ENCODE measurements around the gene GCK. TPM values are rescaled to one million over a fixed set of nuclear protein-coding genes. Genes with fewer than 3 reads are reported as not detected.

GCK gene
- total RNA-seq, 1 donor from 2014 or later = 5.9 TPM

DNA sequence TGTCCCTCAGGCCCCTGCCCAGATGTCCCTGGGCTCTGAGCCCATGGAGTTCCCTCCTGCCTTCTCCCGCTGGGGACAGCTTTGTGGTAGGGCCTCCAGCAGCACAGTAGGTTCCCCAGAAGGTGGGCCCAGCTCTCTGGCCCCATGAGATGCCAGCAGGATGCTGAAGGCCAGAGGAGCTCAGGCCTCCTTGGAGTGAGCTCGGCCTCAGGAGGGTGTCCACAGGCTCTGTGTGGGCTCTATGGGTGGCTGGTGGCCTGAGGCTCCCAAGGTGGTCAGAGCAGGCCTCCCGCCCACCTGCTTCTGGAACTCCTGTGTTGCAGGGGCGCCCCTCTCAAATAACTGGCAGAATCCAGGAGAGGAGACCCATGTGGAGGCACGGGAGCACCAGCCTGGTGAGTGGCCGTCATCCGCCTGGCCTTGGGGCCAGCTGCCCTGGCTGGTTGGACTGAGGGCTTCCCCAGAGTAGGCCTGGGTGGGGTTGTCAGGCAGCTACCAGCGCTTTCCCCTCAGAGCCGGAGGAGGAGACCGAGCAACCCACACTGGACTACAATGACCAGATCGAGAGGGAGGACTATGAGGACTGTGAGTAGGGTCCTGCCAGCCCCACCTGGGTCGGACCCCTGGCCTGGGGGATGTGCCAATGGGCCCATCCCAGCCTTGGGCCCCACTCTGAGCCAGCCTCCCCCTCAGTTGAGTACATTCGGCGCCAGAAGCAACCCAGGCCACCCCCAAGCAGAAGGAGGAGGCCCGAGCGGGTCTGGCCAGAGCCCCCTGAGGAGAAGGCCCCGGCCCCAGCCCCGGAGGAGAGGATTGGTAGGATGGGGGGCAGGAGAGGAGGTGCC lies 81.9 kb downstream of the GCK start:
- Mint-ChIP-seq H3K36me3 (ENCODE audit: insufficient read depth) (no peaks in the 10 kb centered on the region), H3K27me3 (peaks cover 20% of the 10 kb centered on the region), H3K27ac (no peak overlapping the region), H3K4me1 (ENCODE audit: low read depth) (peaks cover 5% of the 10 kb centered on the region), H3K9me3 (ENCODE audit: low read depth) (no peaks in the 10 kb centered on the region), H3K4me3 (ENCODE audit: low read depth) (no peak overlapping the region)
- TF ChIP-seq, protein P1, sequence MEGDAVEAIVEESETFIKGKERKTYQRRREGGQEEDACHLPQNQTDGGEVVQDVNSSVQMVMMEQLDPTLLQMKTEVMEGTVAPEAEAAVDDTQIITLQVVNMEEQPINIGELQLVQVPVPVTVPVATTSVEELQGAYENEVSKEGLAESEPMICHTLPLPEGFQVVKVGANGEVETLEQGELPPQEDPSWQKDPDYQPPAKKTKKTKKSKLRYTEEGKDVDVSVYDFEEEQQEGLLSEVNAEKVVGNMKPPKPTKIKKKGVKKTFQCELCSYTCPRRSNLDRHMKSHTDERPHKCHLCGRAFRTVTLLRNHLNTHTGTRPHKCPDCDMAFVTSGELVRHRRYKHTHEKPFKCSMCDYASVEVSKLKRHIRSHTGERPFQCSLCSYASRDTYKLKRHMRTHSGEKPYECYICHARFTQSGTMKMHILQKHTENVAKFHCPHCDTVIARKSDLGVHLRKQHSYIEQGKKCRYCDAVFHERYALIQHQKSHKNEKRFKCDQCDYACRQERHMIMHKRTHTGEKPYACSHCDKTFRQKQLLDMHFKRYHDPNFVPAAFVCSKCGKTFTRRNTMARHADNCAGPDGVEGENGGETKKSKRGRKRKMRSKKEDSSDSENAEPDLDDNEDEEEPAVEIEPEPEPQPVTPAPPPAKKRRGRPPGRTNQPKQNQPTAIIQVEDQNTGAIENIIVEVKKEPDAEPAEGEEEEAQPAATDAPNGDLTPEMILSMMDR (IDR thresholded peaks at IDR 0.05; ENCODE audit: unreplicated experiment) = no peak
- DNase-seq (ENCODE audit: low spot score, unreplicated experiment) = no peak

DNA sequence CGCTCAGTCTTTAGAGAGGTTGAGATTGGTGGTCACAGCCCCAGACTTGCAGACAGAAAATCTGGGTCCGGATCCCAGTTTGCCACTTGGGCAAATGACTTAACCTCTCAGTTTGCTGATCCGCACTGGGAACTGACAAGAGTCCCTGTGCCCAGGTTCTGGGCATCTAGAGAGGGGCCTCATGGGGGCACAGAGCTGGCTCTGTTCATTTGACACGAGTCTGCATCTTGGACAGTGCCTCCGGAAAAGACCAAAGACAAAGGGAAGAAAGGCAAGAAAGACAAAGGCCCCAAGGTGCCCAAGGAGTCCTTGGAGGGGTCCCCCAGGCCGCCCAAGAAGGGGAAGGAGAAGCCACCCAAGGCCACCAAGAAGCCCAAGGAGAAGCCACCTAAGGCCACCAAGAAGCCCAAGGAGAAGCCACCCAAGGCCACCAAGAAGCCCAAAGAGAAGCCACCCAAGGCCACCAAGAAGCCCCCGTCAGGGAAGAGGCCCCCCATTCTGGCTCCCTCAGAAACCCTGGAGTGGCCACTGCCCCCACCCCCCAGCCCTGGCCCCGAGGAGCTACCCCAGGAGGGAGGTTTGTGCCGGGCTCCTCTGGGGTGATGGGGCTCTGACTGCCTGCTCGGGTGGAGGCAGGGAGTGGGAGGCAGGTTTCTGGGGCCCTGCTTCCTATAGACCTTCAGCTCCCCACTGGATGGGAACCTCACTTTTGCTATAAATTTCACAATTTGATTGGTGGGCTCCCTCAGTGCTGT lies 82.8 kb downstream of the GCK start:
- Mint-ChIP-seq H3K4me3 (ENCODE audit: low read depth) (no peak overlapping the region), H3K27ac (no peak overlapping the region), H3K4me1 (ENCODE audit: low read depth) (peaks cover 5% of the 10 kb centered on the region)

DNA sequence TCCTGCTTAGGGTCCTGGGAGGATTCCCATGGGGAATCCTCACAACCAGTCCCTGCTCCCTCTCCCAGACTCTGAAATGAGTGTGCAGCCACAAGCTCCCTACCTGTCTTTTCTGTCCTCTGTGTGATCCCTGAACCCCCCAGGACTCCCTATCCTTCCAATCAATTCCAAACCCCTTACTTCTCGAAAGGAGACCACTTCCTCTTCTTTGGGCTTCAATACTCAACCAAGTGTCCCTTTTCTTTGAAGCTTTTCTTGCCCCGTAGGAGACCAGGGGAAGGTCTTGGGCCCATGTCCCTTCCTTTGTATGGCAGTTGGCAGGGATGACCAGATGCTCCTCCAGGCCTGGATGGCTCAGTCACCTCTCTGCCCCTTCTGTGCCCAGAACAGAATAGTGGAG lies 83.4 kb downstream of the GCK start:
- peaks cover 23% of the 10 kb centered on the region for H3K27me3 Mint-ChIP-seq
- peak overlapping the region; percentile 68 for H3K4me3 Mint-ChIP-seq (ENCODE audit: low read depth)
- TF ChIP-seq, protein P1 (IDR thresholded peaks at IDR 0.05; ENCODE audit: unreplicated experiment) = no peak
- H3K4me1 Mint-ChIP-seq (ENCODE audit: low read depth) = peaks cover 5% of the 10 kb centered on the region
- no peaks in the 10 kb centered on the region for H3K9me3 Mint-ChIP-seq (ENCODE audit: low read depth)
- DNase-seq (ENCODE audit: low spot score, unreplicated experiment) = no peak
- H3K36me3 Mint-ChIP-seq (ENCODE audit: insufficient read depth) = no peaks in the 10 kb centered on the region
- H3K27ac Mint-ChIP-seq = no peak overlapping the region

More for the DNA sequence above, 82.8 kb downstream of the GCK start:
- H3K27me3 Mint-ChIP-seq = peaks cover 23% of the 10 kb centered on the region
- DNase-seq (ENCODE audit: low spot score, unreplicated experiment) = no peak
- H3K9me3 Mint-ChIP-seq (ENCODE audit: low read depth) = no peaks in the 10 kb centered on the region
- TF ChIP-seq, protein P1 (IDR thresholded peaks at IDR 0.05; ENCODE audit: unreplicated experiment) = no peak
- H3K36me3 Mint-ChIP-seq (ENCODE audit: insufficient read depth) = no peaks in the 10 kb centered on the region

DNA sequence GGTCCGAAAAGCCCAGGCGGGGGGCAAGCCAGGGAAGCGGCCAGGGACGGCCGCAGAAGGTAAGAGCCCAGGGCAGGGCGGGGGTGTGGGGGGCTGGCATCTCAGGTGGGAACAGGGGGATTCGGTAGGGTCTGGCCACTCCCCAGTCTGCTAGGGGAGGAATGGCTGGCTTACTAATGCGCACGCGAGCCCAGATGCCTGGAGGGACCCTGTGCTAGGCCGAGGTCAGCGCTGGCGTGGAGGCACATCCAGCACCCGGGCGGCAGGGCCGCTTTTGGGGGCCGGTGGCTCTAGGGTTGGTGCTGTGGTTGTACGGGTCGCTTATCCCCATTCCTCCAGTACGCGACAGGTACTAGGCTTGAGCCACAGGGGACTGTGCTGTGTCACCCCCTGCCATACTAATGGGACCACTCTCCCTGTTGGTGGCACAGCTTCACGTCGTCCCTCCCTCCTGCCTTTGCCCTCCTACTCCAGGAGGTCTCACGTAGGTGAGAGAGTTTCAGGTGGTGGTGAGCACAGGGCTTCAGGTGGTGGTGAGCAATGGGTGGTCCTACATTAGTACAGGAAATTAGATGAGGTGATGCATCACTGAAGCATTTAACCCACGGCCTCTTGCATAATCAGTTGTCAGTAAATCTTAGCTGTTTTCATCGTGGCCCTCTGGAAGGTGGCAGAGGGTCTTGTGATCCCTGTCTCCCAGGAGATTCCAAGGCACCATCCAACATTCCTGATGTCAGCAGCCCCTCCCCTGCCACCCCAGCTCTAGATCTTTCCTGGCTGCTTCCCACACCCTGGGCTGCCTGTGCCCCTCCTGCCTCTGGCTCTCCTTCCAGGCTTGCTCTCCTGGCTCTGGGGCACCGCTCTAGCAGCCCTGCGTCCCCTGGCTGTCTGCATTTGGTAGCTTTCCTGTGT lies 84.1 kb downstream of the GCK start:
- TF ChIP-seq, protein P1 (IDR thresholded peaks at IDR 0.05; ENCODE audit: unreplicated experiment) = no peak
- H3K27me3 Mint-ChIP-seq = peaks cover 23% of the 10 kb centered on the region
- no peak for DNase-seq (ENCODE audit: low spot score, unreplicated experiment)
- H3K27ac Mint-ChIP-seq = peak overlapping the region; percentile 3
- H3K9me3 Mint-ChIP-seq (ENCODE audit: low read depth) = no peaks in the 10 kb centered on the region
- H3K4me1 Mint-ChIP-seq (ENCODE audit: low read depth) = peaks cover 5% of the 10 kb centered on the region
- peak overlapping the region; percentile 68 for H3K4me3 Mint-ChIP-seq (ENCODE audit: low read depth)
- H3K36me3 Mint-ChIP-seq (ENCODE audit: insufficient read depth) = no peaks in the 10 kb centered on the region

All from progenitor cell of endocrine pancreas (in vitro differentiated cells).